NCI-H1105 treated with DMSO at 0.1 percent for 48 hours (cell line): ENCODE results near the gene MAP4K3.
A peak's percentile ranks its signal among the peaks of the same experiment; 100 is the strongest.

Source experiments
- DNase-seq: peaks from one replicate; lab custom pipeline; 2025; lab: John Stamatoyannopoulos, UW

The MAP4K3 gene

GRCh38 chr2:39436592-39437521 lies at the start of gene MAP4K3:
Gene MAP4K3, minus strand, starts transcription at chr2:39437285. Its CDS starts 298 bp downstream, at chr2:39436987.
- peak; percentile 91 for DNase-seq

DNA sequence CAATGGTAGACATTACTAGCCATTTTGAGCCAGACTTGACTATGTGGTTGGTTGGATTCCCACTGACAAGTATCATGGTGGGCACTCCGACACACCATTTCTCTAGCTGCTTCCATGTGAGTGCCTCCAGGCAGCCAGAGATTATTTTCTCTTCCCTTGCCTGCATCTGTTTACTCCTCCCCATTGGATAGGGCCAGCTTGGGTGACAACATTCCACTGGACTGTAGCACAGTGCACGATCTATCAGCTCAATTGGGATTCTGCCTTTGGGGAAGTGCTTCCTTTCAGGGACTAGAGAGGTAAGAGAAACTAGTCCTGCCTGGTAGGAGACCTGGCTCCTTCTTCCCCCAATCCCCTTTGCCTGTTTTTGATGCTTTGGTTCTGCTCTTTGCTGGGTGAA lies 49.0 kb upstream of the MAP4K3 start:
- no peak for DNase-seq

- no peak for DNase-seq
Observed at GRCh38 chr2:39484620-39485495, 47.8 kb upstream of the MAP4K3 start.

DNA sequence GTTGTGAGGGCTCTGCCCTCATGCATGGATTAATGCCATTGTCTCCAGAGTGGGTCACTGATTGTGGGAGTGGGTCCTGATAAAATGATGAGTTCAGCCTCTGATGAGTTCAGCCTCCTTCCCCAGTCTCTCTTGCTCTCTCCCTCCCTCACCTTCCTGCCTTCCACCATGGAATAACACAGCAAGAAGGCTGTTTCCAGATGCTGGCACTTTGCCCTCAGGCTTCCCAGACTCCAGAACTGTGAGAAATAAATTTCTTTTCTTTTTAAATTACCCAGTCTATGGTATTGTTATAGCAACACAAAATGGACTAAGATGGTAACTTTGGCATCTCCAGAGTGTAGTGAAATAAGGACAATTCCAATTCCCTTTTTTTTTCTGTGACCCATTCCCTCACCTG lies 47.1 kb upstream of the MAP4K3 start:
- no peak for DNase-seq

DNA sequence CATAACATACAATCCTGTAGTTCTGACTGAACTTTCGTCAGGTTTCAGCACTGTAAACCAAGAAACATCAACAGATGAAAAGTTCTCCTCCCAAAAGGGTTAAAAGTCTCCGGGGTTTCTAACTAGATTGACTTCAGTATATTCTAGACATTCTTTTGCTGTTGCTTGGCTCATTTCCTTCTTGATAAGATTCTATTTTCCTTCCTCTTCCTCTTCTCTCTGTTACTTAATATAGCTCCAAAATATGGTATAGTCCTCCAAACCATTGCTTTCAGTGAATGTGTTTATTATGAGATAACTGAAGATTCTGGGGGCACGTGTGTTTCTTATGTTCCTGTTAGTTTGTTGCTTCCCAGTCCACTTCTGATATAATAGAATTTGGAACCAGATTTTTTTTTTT lies 46.4 kb upstream of the MAP4K3 start:
- DNase-seq, result no peak

DNA sequence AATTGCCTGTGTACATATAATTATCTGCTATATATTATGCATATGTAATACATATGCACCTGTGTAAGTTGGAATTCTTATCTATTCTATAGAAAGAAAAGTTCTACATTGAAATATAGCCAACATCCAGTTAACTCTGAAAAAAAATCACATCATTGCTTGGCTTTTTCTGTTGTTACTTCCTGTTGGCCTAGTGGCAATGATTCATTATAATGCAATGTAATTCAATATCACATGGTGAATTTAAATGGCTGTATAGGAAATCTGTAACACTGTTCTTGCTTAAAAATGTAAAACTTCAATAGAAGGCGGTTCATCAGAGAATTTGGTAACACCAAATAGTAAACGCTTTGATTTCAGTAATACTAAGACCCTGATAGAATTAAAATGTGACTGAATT lies 44.5 kb upstream of the MAP4K3 start:
- no peak for DNase-seq

DNA sequence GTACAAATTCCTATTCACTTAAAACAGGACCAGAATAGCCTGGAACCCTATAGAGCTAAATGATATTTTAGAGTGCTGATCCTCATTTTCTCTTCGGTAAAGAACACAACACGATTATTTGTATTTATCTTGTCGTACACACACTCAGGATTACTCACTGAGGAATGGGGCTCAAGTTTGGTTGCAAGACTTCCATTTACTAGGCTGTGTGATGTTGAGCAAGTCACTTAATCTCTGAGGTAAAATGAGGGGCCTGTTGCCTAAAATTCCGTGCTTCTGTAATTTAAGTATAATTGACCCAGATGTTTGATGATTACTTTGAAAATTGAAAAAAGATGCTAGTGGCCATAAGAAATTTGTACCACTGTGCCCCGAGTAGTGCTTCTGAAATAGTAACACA lies 42.6 kb upstream of the MAP4K3 start:
- no peak for DNase-seq

DNA sequence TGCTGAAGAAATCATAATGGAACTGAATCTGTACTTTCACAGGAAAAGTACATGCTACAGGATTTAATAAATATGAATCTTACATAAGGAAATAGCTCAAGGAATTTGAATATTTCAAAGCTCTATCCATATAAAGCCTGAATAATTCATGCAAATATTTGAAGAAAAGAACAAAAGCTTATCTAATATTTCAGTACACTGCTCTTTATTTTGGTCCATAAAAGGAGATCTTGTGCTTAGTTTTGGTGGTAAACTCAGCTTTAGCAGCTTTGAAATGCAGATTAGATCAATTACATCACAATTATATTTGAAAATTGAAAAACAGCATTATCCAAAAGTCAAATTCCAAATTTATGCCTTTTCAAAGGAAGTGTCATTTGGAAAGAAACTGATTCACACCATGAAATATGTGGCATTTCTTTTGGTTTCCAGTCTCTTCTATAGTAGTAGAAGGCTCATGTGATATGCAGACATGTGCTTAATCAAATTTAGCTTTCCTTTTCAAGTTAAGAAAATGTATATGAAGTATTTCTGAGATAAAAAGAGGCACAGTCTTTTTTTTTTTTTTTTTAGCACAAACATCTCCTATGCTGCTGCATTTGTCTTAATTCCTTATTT lies 42.1 kb upstream of the MAP4K3 start:
- DNase-seq, result no peak

DNA sequence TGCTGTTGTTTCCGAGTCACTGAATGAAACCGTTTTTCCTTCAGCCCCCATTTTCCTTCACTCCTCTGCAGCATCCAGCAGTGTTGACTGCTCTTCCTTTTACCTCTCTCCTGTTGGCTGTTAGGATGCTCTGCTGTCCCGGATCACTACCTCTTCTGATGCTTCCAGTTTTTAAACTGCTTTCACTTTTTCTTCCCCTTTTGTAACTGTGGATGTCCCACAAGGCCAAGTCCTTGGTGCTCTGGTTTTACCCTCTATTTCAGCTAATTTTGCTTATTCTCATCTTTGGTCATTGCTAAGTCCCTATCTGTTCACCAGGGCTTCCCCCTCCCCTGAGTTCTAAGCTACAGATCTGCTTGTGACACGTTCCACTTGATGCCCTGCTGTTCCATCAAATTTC lies 39.4 kb upstream of the MAP4K3 start:
- no peak for DNase-seq

DNA sequence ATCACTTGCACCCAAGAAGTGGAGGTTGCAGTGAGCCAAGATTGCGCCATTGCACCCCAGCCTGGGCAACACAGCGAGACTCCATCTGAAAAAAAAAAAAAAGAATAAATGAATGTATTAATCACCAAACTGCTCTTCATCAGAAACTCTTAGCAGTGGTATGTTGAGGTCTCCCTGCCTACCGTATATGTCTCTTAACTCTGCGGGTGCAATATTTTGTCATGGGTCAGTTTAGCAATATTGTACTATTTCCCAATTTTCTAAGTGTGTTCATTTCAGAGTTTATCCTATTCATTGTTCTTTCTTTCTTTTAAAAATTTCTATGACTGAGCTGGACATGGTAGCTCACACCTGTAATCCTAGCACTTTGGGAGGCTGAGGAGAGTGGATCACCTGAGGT lies 37.9 kb upstream of the MAP4K3 start:
- no peak for DNase-seq

- no peak for DNase-seq
Observed at GRCh38 chr2:39470580-39470979, 33.5 kb upstream of the MAP4K3 start.

DNA sequence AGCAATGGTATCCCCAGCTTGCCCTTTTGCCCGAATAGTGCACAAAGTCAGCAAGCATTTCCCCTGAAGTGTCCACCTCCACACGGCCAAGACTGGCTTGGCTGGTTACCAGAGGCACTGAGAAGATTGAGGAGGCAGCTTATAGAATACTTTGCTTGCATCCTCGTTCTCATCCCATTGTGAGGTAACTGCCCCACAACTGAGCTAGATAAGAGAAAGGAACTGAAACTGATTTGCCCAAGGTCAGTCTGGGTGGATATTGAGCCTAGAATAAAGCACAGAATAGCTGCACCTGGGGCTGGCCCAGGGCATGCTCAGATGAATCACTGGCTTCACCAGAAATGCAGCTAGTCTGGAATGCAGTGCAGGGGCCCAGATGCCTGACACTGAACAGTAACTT lies 32.7 kb upstream of the MAP4K3 start:
- no peak for DNase-seq

- no peak for DNase-seq
Observed at GRCh38 chr2:39468579-39469451, 31.7 kb upstream of the MAP4K3 start.

- no peak for DNase-seq
Observed at GRCh38 chr2:39466311-39466710, 29.2 kb upstream of the MAP4K3 start.

- DNase-seq, result no peak
Observed at GRCh38 chr2:39464864-39465263, 27.8 kb upstream of the MAP4K3 start.

DNA sequence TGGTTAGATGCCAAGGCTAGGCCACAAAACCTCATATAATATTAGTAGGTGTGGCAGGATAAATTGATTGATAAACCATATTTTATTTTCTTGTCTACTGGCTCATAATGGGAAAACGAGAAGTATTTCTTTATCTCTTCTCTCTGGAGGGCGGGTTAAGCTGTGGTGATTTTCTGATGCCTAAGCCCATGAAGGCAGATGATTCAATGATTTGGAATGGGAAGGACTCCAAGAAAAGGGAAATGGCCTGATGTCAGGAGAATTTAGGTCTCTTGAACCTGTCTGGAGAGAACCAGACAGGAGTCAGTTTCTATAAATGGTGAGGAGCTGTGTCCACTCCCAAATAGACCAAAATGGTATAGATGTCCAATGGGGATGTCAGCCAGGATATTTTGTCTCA lies 18.7 kb upstream of the MAP4K3 start:
- DNase-seq, result no peak

DNA sequence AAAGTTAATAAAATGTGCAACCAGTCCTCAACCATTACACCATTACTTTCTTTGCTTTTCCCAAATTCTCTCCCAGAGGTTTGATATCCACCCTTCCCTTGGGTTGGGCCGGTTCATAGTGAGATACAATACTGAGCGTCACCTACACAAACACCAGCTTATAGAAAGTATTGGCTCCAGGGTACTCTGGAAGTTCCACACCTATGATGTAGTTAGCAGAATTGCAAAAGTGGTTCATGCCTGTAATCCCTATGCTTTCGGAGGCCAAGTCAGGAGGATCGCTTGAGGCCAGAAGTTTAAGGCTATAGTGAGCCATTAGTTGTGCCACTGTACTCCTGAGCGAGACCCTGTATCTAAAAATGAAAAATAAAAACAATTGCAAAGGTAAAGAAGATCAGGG lies 15.3 kb upstream of the MAP4K3 start:
- DNase-seq, result no peak

- DNase-seq, result no peak
Observed at GRCh38 chr2:39451954-39452353, 14.9 kb upstream of the MAP4K3 start.

- no peak for DNase-seq
Observed at GRCh38 chr2:39448169-39448502, 11.1 kb upstream of the MAP4K3 start.

DNA sequence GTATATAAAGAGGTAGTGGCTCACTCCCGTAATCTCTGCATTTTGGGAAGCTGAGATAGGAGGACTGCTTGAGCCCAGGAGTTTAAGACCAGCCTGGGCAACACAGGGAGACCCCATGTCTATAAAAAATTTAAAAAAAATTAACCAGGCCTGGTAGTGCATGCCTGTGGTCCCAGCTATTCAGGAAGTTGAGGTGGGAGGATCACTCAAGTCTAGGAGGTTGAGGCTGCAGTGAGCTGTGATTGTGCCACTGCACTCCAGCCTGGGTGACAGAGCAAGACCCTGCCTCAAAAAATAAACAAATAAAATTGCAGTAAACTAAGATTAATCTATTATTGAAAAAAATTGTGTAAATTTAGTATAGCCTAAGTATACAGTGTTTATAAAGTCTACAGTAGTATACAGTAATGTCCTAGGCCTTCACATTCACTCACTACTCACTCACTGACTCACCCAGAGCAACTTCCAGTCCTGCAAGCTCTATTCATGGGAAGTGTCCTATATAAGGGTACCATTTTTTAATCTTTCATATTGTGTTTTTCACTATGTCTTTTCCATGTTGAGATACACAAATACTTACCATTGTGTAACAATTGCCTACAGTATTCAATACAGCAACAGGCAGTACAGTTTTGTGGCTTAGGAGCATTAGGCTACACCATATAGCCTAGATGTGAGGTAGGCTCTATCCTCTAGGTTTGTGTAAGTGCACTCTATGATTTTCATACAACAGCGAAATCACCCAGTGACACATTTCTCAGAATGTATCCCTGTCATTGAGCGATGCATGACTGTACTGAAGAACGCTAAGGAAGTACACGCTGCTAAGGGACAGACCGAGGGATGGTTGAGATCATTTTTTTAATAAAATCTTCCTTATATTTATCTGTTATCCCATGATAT lies 10.4 kb upstream of the MAP4K3 start:
- no peak for DNase-seq

DNA sequence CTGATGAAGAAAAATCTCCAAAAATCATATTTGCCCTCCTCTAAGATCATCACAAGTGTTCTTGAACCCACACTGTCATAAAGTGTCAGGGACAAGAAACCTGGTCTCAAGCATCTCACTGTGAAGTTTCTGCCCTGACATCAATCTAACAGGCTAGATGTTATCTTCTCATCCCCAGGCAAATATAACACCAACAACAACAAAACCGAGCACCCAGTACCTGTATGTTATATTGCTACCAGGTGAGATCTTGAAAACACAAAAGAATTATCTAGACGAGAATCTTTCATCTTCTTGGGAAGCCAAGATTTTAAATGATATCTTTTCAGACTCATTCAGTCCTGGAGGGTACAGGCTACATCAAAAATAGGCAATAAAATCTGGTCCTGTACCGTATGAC lies 8.8 kb upstream of the MAP4K3 start:
- no peak for DNase-seq
